ENCODE measurements around the gene LTBP3.
A peak's percentile ranks its signal among the peaks of the same experiment; 100 is the strongest.

The LTBP3 gene

GRCh38 chr11:65573391-65574079 is 15.4 kb upstream of the LTBP3 start:
- DNase-seq, result no peak
- H2AFZ ChIP-seq (ENCODE audit: low read depth, low read length), result no peak overlapping the region
- peak overlapping the region in 1 of 2 experiments; percentile 46 for H3K4ac ChIP-seq (ENCODE audit: low read depth in 1 of 2, low read length in 2 of 2)
- 78% methylated on average over 22 of the region's 22 CpGs for WGBS
- no peak overlapping the region for H3K14ac ChIP-seq (ENCODE audit: low read length in 2 of 2)
- H2BK5ac ChIP-seq (ENCODE audit: low read depth, low read length, poor library complexity, severe bottlenecking), result no peak overlapping the region
- peak overlapping the region; percentile 47 for H4K91ac ChIP-seq (ENCODE audit: low read length)
- H3K9ac ChIP-seq (ENCODE audit: low read length), result peak overlapping the region; percentile 96
- H3K23ac ChIP-seq (ENCODE audit: low read length in 2 of 2), result peak overlapping the region in 1 of 2 experiments; percentile 60
- peaks cover 61% of the 10 kb centered on the region for H3K4me1 ChIP-seq (ENCODE audit: control insufficient read depth, insufficient read depth, low read depth, low read length)
- peak overlapping the region in 1 of 2 experiments; percentile 49 for H3K18ac ChIP-seq (ENCODE audit: low read depth in 1 of 2, low read length in 2 of 2)
- peaks cover 14% of the 10 kb centered on the region for H3K79me1 ChIP-seq (replicated peaks; ENCODE audit: low read length, poor library complexity, severe bottlenecking)
- no peak overlapping the region for H2BK120ac ChIP-seq (ENCODE audit: low read depth, low read length)
- no peaks in the 10 kb centered on the region for H3K27me3 ChIP-seq (ENCODE audit: control insufficient read depth in 1 of 2, insufficient read depth in 1 of 2, low read length in 2 of 2)
- H2AK5ac ChIP-seq (ENCODE audit: low read length, severe bottlenecking), result no peak overlapping the region
- H2BK15ac ChIP-seq (ENCODE audit: low read depth, poor library complexity, severe bottlenecking), result no peak overlapping the region
- peak overlapping the region; percentile 45 to 99 for H3K4me3 ChIP-seq (ENCODE audit: insufficient read depth in 1 of 2, low read depth in 1 of 2, low read length in 2 of 2)
- H3K27ac ChIP-seq (ENCODE audit: low read length, poor library complexity, severe bottlenecking), result peak overlapping the region; percentile 13
- H3K4me2 ChIP-seq (ENCODE audit: low read length, poor library complexity, severe bottlenecking), result peak overlapping the region; percentile 87
- H3K9me3 ChIP-seq (ENCODE audit: control insufficient read depth, low read length), result no peaks in the 10 kb centered on the region
- peak overlapping the region; percentile 7 to 24 for H2BK12ac ChIP-seq (ENCODE audit: low read length in 2 of 2)
- peaks cover 2 to 12% of the 10 kb centered on the region in 2 experiments for H3K36me3 ChIP-seq (ENCODE audit: control insufficient read depth in 1 of 2, insufficient read depth in 2 of 2, low read depth in 1 of 2, low read length in 2 of 2)
- H4K8ac ChIP-seq (ENCODE audit: low read length), result no peak overlapping the region

- WGBS, result under 1% methylated on average over 47 of the region's 86 CpGs
Measured at GRCh38 chr11:65572356-65573051, 14.3 kb upstream of the LTBP3 start, which contains the start of gene FAM89B. Gene FAM89B (plus strand): TSS chr11:65572538. CDS start chr11:65572670, 132 bp downstream.

DNA sequence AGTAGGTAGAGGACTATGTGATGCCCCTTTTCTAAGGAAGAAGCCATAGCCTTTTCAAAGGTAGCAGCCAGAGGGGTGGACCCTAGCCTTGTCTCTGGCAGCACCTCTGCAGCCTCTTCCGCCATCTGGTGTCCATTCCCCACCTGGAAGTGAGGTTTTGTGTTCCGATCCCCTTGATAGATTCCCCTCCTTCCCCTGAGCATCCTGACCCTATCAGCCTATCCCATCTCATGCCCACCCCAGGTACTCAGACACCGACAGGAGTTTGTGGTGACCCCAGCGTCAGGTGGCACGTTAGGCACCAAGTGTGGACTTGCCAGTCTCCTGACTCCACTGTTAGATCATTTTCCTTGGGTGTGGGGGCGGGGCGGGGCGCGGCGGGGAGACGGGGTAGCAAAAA is 13.8 kb upstream of the LTBP3 start:
- Histone ChIP-seq H4K91ac (ENCODE audit: low read length) (no peak overlapping the region), H2BK12ac (ENCODE audit: low read length in 2 of 2) (peak overlapping the region in 1 of 2 experiments; percentile 23), H3K36me3 (ENCODE audit: control insufficient read depth in 1 of 2, insufficient read depth in 2 of 2, low read depth in 1 of 2, low read length in 2 of 2) (peaks cover 6 to 12% of the 10 kb centered on the region in 2 experiments), H3K9me3 (ENCODE audit: control insufficient read depth, low read length) (no peaks in the 10 kb centered on the region), H3K23ac (ENCODE audit: low read length in 2 of 2) (no peak overlapping the region), H3K27ac (ENCODE audit: low read length, poor library complexity, severe bottlenecking) (peak overlapping the region; percentile 10), H2BK5ac (ENCODE audit: low read depth, low read length, poor library complexity, severe bottlenecking) (no peak overlapping the region), H3K4me1 (ENCODE audit: control insufficient read depth, insufficient read depth, low read depth, low read length) (peaks cover 51% of the 10 kb centered on the region), H2AK5ac (ENCODE audit: low read length, severe bottlenecking) (no peak overlapping the region), H3K18ac (ENCODE audit: low read depth in 1 of 2, low read length in 2 of 2) (no peak overlapping the region), H3K4me2 (ENCODE audit: low read length, poor library complexity, severe bottlenecking) (peak overlapping the region; percentile 71), H3K27me3 (ENCODE audit: control insufficient read depth in 1 of 2, insufficient read depth in 1 of 2, low read length in 2 of 2) (no peaks in the 10 kb centered on the region), H3K14ac (ENCODE audit: low read length in 2 of 2) (no peak overlapping the region), H2BK120ac (ENCODE audit: low read depth, low read length) (no peak overlapping the region), H2BK15ac (ENCODE audit: low read depth, poor library complexity, severe bottlenecking) (no peak overlapping the region), H4K8ac (ENCODE audit: low read length) (peak overlapping the region; percentile 12), H3K4me3 (ENCODE audit: insufficient read depth in 1 of 2, low read depth in 1 of 2, low read length in 2 of 2) (peak overlapping the region; percentile 46 to 99), H3K79me1 (replicated peaks; ENCODE audit: low read length, poor library complexity, severe bottlenecking) (peaks cover 18% of the 10 kb centered on the region), H3K9ac (ENCODE audit: low read length) (peak overlapping the region; percentile 96), H2AFZ (ENCODE audit: low read depth, low read length) (no peak overlapping the region), H3K4ac (ENCODE audit: low read depth in 1 of 2, low read length in 2 of 2) (no peak overlapping the region)
- peak; percentile 73 for DNase-seq
- WGBS, result 38% methylated on average over 3 of the region's 11 CpGs

More at GRCh38 chr11:65572356-65573051, 14.3 kb upstream of the LTBP3 start, which contains the start of gene FAM89B:
- H2AK5ac ChIP-seq (ENCODE audit: low read length, severe bottlenecking), result no peak within 1 kb of the TSS
- H3K27me3 ChIP-seq (ENCODE audit: control insufficient read depth in 1 of 2, insufficient read depth in 1 of 2, low read length in 2 of 2), result no peaks in the 10 kb centered on the region
- H3K36me3 ChIP-seq (ENCODE audit: control insufficient read depth in 1 of 2, insufficient read depth in 2 of 2, low read depth in 1 of 2, low read length in 2 of 2), result peaks cover 6 to 12% of the 10 kb centered on the region in 2 experiments
- H3K4me1 ChIP-seq (ENCODE audit: control insufficient read depth, insufficient read depth, low read depth, low read length), result peaks cover 57% of the 10 kb centered on the region
- peak within 1 kb of the TSS; percentile 10 for H3K27ac ChIP-seq (ENCODE audit: low read length, poor library complexity, severe bottlenecking)
- peak within 1 kb of the TSS; percentile 82 to 99 for H3K4me3 ChIP-seq (ENCODE audit: insufficient read depth in 1 of 2, low read depth in 1 of 2, low read length in 2 of 2)
- H2BK15ac ChIP-seq (ENCODE audit: low read depth, poor library complexity, severe bottlenecking), result peak within 1 kb of the TSS; percentile 71
- H3K9me3 ChIP-seq (ENCODE audit: control insufficient read depth, low read length), result no peaks in the 10 kb centered on the region
- peaks cover 16% of the 10 kb centered on the region for H3K79me1 ChIP-seq (replicated peaks; ENCODE audit: low read length, poor library complexity, severe bottlenecking)
- peak within 1 kb of the TSS in 1 of 2 experiments; percentile 92 for H3K14ac ChIP-seq (ENCODE audit: low read length in 2 of 2)
- peak within 1 kb of the TSS; percentile 46 to 93 for H3K4ac ChIP-seq (ENCODE audit: low read depth in 1 of 2, low read length in 2 of 2)
- H3K18ac ChIP-seq (ENCODE audit: low read depth in 1 of 2, low read length in 2 of 2), result peak within 1 kb of the TSS; percentile 84 to 92
- peak within 1 kb of the TSS; percentile 98 for H3K4me2 ChIP-seq (ENCODE audit: low read length, poor library complexity, severe bottlenecking)
- H3K23ac ChIP-seq (ENCODE audit: low read length in 2 of 2), result peak within 1 kb of the TSS in 1 of 2 experiments; percentile 93
- peak within 1 kb of the TSS in 1 of 2 experiments; percentile 35 for H2BK12ac ChIP-seq (ENCODE audit: low read length in 2 of 2)
- peak; percentile 88 for DNase-seq
- peak within 1 kb of the TSS; percentile 93 for H2BK120ac ChIP-seq (ENCODE audit: low read depth, low read length)
- H2BK5ac ChIP-seq (ENCODE audit: low read depth, low read length, poor library complexity, severe bottlenecking), result no peak within 1 kb of the TSS
- no peak within 1 kb of the TSS for H2AFZ ChIP-seq (ENCODE audit: low read depth, low read length)
- H3K9ac ChIP-seq (ENCODE audit: low read length), result peak within 1 kb of the TSS; percentile 96
- H4K91ac ChIP-seq (ENCODE audit: low read length), result peak within 1 kb of the TSS; percentile 71
- peak within 1 kb of the TSS; percentile 45 for H4K8ac ChIP-seq (ENCODE audit: low read length)

DNA sequence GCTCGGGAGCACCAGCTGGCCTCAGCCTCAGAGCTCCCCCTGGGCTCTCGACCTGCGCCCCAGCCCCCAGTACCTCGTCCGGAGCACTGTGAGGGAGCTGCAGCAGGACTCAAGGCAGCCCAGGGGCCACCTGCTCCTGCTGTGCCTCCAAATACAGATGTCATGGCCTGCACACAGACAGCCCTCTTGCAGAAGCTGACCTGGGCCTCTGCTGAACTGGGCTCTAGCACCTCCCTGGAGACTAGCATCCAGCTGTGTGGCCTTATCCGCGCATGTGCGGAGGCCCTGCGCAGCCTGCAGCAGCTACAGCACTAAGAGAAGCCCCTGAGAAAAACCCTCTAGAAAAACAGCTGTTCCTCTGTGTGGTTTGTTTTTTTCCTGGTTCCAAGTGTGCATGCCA is 13.3 kb upstream of the LTBP3 start:
- Histone ChIP-seq H3K18ac (ENCODE audit: low read depth in 1 of 2, low read length in 2 of 2) (no peak overlapping the region), H3K27ac (ENCODE audit: low read length, poor library complexity, severe bottlenecking) (no peak overlapping the region), H2AK5ac (ENCODE audit: low read length, severe bottlenecking) (no peak overlapping the region), H3K4me3 (ENCODE audit: insufficient read depth in 1 of 2, low read depth in 1 of 2, low read length in 2 of 2) (peak overlapping the region in 1 of 2 experiments; percentile 99), H2AFZ (ENCODE audit: low read depth, low read length) (no peak overlapping the region), H3K9me3 (ENCODE audit: control insufficient read depth, low read length) (no peaks in the 10 kb centered on the region), H4K91ac (ENCODE audit: low read length) (no peak overlapping the region), H3K14ac (ENCODE audit: low read length in 2 of 2) (no peak overlapping the region), H3K4me2 (ENCODE audit: low read length, poor library complexity, severe bottlenecking) (peak overlapping the region; percentile 98), H3K4me1 (ENCODE audit: control insufficient read depth, insufficient read depth, low read depth, low read length) (peaks cover 46% of the 10 kb centered on the region), H4K8ac (ENCODE audit: low read length) (no peak overlapping the region), H3K9ac (ENCODE audit: low read length) (peak overlapping the region; percentile 96), H2BK5ac (ENCODE audit: low read depth, low read length, poor library complexity, severe bottlenecking) (no peak overlapping the region), H3K79me1 (replicated peaks; ENCODE audit: low read length, poor library complexity, severe bottlenecking) (peaks cover 20% of the 10 kb centered on the region), H3K36me3 (ENCODE audit: control insufficient read depth in 1 of 2, insufficient read depth in 2 of 2, low read depth in 1 of 2, low read length in 2 of 2) (peaks cover 11 to 12% of the 10 kb centered on the region in 2 experiments), H3K4ac (ENCODE audit: low read depth in 1 of 2, low read length in 2 of 2) (no peak overlapping the region), H3K27me3 (ENCODE audit: control insufficient read depth in 1 of 2, insufficient read depth in 1 of 2, low read length in 2 of 2) (no peaks in the 10 kb centered on the region), H2BK120ac (ENCODE audit: low read depth, low read length) (no peak overlapping the region), H2BK12ac (ENCODE audit: low read length in 2 of 2) (no peak overlapping the region), H2BK15ac (ENCODE audit: low read depth, poor library complexity, severe bottlenecking) (no peak overlapping the region), H3K23ac (ENCODE audit: low read length in 2 of 2) (no peak overlapping the region)
- no peak for DNase-seq
- WGBS, result 93% methylated on average over 9 of the region's 9 CpGs

Measured in mesenchymal stem cell (in vitro differentiated cells and primary cell).